Activated T-cell treated with anti-CD3 and anti-CD28 coated beads for 4 hours (primary cell): ENCODE measurements around the gene RIT1.
"Not testable (repeated sequence)": the region's sequence is repeated elsewhere in the genome, so short reads cannot be mapped to it uniquely, and the experiment has no call there.

Experiments
- DNase-seq: peaks from one replicate; pipeline ENCODE4 v3.0.0-alpha.2; 2020

The RIT1 gene

DNA sequence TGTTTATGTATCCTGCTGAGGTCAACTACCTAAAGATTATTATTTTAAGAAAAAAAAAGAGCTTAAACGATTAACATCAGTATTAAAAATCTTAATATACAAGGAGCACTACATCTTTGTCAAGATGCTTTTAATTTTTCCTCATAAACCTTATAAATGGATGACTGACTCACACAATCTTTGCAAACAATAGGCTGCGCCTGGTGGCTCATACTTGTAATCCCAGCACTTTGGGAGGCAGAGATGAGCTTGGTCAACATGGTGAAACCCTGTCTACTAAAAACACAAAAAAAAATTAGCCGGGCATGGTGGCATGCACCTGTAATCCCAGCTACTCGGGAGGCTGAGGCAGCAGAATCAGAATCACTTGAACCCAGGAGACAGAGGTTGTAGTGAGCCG lies 21.3 kb upstream of the RIT1 start:
- DNase-seq: no peak

DNA sequence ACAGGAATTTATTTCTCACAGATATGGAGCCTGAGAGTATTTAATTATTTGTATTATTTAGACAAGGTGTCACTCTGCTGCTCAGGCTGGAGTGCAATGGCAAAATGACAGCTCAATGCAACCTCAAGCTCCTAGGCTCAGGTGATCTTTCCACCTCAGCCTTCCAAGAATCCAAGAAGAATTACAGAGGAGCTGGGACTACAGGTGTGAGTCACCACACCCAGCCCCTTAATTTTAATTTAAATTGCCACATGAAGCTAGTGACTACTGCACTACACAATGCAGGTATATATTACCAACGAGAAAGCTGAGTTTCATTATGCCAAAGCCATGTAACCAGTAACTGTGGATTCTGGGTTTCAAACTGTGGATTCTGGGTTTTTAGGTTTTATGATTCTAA lies 20.9 kb upstream of the RIT1 start:
- DNase-seq: no peak

DNA sequence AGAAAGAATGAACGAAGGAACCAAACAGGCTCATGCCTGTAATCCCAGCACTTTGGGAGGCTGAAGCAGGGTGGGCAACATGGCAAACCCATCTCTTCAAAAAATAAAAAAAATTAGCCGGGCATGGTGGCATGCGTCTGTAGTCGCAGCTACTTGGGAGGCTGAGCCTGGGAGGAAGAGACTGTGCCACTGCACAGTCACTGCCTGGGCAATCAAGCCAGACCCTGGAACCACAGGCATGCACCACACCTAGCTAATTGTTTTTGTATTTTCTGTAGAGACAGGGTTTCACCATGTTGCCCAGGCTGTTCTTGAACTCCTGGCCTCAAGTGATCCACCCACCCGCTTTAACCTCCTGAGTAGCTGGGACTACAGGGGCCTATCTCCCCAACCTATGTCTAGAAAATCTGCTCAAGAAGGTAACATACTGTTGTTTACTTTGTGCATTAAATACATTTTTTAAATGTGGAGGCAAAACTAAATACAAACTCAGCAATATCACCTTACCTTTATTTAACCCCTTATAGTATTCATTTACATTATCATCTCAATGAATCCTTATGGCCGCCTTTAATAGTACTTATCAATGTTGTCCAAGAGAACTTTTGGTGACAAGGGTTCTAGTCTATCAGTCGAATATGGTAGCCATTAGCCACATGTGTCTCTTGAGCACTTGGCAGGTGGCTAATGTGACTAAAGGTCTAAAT lies 20.3 kb upstream of the RIT1 start:
- no peak for DNase-seq

DNA sequence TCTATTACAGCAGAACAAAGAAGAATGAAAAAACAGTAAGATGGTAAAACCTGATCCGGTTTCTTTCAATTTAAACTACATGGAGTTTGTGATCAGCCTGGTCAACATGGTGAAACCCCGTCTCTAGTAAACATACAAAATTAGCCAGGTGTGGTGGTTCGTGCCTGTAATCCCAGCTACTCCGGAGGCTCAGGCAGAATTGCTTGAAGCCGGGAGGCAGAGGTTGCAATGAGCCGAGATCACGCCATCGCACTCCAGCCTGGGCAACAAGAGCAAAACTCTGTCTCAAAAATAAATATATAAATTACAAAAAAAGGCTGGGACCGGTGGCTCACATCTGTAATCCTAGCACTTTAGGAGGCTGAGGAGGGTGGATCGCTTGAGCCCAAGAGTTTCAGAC lies 19.6 kb upstream of the RIT1 start:
- DNase-seq: not testable (repeated sequence)

DNA sequence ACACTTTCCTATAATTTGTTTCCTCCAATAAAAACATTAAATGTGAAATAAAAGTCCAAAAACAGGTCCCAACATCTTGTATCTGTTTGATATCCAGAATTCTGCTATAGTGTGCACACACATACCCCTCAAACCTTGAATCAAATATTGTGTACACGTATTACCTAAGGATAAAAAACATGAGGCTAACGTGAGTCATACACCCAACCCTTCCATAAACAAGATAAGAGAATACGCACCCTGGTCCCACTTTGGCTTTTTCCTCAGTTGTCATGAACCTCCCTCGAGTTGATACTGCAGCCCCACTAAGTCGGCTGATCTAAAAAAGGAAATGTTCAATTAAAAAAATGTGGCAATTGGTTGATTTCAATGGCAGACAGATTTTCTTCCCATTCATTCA lies 17.9 kb upstream of the RIT1 start:
- no peak for DNase-seq

DNA sequence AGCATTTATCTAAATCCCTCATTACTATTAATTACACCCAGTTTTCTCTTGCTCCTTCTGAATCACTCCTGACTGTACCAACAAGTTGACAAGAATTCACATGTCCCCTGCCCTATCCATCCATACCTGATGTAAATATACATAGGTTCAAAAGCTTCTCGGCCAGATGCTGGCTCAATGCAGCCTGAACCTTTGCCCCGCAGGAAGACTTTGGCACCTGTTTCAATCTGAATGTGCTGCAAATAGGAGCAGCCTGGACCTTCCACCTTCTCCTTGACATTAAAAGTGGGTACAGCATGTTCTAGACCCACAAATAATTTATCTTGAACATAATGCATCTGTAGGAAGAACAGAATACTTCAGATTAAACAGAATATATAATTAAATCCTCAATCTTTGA lies 14.4 kb upstream of the RIT1 start:
- no peak for DNase-seq

DNA sequence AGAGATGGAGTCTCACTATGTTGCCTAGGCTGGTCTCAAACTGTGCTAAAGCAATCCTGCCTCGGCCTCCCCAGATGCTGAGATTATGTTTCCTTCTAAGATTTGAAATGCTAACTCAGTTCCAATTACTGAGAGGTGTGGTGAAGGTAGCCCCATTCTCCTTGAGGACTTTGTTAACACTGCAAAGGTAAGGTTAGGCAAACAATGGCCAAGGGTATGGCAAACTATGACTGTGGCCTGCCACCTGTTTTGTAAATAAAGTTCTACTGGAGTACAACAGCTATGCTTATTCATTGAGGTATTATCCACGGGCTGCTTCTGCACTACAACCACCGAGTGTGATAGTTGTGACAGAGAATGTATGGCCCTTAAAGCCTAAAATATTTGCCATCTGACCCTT lies 9.6 kb upstream of the RIT1 start:
- no peak for DNase-seq

DNA sequence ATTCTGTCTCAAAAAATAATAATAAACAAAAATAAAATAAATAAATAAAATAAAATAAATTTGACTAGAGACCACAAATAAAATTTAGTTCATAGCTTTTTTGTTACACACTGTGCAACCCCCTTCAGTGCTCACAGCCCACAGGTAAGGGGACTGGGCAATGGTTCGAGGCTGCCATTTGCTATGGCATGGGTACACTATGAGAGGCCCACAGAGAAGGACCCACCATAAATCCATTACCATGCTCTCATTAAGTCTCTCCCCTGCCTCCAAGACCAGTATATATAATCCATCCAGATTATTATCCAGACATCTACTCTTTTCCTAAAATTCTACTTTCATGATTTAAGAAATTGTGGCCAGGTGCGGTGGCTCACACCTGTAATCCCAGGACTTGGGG lies 8.7 kb upstream of the RIT1 start:
- no peak for DNase-seq

DNA sequence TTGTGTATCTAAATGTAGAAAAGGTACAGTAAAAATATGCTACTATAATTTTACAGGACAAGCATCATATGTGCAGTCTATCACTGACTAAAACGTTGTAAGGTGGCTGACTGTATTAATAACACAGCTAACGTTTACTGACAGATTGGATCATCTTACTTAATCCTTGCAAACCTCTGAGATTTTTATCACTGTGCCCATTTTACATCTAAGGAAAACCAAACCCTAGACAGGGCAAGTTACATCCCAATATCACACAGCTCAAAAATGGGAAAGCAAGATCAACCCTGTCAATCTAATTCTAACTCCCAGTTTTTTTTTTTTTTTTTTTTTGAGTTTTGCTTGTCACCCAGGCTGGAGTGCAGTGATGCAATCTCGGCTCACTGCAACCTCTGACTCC lies 7.5 kb upstream of the RIT1 start:
- DNase-seq: no peak

DNA sequence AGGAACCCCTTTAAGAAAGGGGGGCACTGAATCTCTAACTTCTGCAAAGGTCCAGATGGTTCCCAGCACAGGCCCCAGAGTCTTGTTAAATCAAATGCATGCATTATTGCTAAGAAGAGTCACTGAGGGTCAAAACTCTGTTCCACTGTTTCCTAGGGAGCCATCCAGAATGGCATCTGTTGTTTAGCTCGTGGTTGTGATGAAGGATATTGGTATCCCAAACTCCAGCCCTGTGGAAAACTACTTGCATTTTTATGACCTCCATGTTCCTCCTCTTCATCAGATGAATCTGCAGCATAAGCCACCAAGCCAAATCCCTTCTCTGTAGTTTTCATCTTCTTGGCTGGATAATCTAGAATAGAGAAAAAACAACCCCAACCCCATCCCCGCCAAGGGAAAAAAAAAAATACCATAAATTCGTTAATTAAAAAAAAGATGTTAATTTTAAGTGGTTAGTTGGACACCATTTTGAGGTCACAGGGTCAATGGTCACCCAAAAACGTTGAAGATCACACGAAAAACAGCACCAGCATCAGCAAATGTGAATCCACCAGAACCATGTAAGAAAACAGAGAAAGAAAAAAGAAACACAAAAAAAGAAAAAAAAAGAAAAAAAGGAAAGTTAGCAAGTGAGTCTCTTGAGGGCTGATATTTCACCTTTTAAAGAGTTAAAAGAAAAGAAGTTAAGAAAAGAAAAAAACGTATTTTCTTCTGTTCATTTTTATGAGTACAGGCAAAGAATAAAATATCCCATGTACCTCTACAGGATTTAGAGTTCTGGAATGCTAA lies 3.0 kb upstream of the RIT1 start:
- DNase-seq: no peak

DNA sequence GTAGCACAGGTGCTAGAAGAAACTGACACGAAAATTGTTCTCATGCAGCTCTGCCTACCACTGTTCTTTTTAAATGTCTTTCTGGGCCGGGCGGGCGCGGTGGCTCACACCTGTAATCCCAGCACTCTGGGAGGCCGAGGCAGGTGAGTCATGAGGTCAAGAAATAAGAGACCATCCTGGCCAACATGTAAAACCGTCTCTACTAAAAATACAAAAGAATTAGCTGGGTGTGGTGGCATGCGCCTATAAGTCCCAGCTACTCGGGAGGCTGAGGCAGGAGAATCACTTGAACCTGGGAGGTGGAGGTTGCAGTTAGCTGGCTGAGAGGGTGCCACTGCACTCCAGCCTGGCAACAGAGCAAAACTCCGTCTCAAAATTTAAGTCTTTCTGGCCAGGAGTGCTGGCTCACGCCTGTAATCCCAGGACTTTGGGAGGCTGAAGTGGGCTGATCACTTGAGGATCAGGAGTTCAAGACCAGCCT lies 947 bp upstream of the RIT1 start:
- no peak for DNase-seq

DNA sequence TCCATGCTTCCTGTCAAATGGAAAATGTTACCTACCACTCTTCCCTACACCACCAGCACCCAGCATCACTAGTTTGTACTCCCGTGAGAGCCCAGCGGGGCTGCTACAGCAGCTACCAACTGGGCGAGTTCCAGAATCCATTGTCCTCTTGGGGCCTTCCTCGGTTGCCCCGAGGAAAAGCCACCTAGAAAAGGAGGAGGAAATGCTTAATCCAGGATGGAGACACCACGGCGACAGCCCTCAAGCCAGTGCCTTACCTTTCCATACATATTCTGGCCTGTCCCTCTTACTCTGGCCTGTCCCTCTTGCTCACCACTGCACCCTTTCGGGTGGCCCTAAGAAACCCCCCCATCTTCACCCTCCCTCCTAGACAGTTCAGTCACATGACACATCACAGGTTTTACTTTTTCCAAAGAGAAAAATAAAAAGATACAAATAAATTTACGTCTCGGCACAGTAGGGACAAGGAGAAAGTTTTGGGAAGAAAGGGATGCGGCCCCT lies 478 bp downstream of the RIT1 start:
- DNase-seq: no peak

DNA sequence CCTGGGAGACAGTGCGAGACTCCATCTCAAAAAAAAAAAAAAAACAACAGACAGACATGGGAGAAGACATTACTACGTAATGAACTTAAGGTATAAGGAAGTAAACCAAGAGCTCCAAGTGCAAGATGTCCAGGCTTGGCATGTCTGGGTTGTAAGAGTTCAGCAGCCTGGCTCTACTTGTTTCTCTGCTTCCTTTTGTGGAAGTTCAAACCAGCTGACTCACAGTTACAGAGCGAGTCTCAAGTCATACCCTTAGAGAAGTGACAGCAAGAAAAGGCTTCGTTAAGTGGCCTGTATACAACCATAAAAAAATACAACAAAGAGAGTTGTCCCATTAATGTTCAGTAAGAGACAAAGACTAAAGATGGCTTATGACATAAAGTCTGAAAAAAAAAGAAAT lies 1.3 kb downstream of the RIT1 start:
- DNase-seq: no peak

DNA sequence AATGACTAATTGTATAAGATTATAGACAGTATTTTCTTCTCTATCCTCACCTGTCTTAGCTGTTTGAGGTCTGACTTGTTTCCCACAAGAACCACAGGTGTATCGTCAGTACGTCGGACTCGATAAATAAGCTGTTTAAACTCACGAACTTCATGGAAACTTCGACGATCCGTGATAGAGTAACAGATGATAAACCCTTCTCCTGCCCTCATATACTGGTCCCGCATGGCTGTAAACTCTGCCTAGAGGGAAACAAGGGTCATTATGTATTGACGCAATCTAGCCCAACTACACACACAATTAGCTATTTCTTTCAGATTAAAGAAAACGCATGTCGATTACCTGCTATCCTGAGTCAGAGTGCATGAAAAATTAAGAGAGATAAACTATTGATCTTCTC lies 6.9 kb downstream of the RIT1 start:
- no peak for DNase-seq

DNA sequence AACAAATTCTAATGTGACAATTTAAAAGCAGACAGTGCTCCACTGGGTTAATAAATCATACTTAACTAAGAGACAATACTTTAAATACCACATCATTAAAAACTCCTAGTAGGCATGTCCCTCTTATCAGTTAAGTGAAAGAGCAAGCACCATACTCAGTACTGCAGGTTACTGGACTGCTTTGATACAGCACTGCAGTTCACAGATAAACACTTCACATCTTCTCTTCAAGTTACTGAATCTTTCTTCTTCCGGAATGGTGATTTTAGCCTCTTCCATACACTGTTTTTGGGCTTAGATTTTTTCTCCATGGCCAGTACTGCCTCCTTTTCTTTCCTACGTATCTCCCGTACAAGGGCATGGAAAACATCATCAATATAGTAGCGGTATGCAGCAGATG lies 11.0 kb downstream of the RIT1 start:
- no peak for DNase-seq

DNA sequence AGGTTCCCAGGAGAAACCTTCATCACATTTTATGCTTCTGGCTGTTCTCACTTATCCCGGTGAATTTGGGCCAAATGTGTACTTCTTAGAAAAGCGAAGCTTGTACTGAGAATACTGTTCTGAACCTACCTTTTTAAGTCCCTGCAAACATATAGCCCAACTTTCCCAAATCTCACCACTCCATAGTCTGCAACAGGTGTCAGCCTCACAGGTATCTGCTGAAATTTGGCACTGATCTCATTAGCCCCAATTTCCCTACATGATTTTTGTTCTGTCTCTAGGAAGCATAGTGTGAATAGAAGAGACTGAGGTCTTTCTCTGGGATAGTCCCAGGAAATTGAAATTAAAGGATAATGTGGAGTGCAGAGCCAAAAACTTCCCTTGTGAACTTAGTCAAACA lies 11.5 kb downstream of the RIT1 start:
- no peak for DNase-seq

DNA sequence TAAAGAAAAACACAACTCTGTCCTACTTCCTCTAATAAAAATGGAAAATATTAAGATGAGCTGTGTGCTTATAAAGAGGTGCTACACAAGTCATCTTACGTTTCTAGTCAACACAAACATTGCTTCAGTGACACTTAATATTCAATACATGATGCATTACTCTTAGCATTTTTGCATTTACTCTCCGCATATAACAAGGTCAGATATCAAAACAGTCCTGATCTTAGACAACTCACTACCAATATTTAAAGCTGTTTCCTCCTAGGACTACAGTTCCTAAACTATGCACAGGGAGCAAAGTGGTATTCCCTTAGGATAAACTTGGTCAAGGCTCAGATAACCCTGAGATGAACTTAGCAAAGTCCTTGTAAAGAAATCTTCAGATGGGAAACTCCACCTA lies 12.3 kb downstream of the RIT1 start:
- no peak for DNase-seq

DNA sequence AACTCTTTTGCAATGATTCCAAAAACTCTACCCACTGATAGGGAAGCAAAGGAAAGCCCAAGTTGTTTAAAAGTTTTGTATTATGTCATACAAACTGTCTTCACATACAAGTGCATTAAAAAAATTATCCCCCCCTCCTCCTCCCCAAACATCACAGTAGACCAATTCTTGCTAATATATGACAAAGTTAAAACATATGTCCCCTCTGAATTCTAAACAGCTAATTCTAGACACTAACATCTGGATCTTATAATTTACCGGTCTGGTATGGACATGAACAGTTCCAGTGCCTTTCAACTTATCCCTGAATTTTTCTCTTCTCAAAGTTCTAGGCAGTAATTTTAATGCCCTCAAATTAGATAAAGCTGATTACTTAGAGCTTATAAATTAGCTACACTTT lies 13.4 kb downstream of the RIT1 start:
- no peak for DNase-seq

DNA sequence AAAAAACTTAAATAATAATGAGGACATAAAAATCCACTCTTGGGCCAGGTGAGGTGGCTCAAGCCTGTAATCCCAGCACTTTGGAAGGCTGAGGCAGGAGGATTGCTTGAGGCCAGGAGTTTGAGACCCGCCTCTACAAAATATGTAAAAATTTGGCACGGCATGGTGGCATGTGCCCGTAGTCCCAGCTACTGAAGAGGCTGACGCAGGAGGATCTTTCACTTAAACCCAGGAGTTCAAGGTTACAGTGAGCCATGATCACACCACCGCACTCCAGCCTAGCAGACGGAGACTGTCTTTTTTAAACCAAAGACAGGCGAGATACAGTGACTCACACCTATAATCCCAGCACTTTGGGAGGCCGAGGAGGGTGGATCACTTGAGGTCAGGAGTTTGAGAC lies 14.7 kb downstream of the RIT1 start:
- DNase-seq: not testable (repeated sequence)

DNA sequence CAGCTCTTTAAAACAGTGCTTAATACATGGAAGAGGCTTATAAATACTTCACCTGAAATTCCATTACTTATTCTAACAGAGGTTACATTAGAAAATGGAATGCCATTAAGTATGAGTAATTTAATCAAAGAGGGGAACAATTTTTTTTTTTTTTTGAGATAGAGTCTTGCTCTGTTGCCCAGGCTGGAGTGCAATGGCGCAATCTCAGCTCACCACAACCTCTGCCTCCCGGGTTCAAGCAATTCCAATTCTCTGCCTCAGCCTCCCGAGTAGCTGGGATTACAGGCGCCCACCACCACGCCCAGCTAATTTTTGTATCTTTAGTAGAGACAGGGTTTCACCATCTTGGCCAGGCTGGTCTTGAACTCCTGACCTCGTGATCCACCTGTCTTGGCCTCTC lies 15.5 kb downstream of the RIT1 start:
- not testable (repeated sequence) for DNase-seq

DNA sequence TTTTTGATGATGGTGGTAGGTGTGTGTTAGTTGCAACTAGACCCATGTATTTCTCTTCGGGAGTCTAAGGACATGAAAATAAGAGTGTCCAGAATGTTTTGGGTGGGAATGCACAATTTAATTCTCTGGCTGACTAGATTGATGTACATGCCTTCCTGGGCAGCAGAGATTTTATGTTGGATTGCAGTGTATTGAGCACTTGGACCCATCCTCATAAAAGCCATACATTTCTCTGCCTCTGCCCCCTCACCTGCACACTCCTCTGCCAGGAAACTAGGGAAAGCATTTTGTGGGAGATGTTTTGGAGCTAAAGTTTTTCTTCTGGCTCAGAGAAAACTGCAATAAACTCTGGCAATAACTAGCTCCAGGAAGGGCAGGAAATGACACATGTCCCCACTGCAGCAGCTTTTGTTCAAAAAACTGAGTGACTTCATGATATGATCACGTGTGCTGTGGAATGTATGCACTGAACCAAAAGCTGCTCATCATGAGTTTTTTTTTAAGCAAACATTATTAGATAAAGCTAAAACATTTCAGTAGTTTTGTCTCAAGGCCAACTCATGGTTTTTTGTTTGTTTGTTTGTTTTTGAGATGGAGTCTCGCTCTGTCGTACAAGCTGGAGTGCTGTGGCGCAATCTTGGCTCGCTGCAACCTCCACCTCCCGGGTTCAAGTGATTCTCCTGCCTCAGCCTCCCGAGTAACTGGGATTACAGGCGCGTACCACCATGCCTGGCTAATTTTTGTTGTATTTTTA lies 17.6 kb downstream of the RIT1 start:
- no peak for DNase-seq

DNA sequence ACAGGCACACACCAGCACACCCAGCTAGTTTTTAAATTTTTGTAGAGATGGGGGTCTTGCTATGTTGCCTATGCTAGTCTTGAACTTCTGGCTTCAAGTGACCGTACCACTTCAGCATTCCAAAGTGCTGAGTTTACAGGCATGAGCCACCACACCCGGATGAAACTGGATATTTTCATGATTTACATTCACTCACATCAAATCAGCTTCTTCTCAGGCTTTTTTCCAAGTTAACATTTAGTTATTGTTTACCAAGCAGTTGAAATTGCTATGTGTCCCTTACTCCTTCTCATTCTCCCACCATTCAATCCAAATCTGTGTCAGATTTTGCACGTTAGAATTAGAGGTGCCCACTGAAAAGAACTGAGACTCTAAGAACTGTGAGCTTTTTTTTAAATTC lies 18.4 kb downstream of the RIT1 start:
- no peak for DNase-seq

DNA sequence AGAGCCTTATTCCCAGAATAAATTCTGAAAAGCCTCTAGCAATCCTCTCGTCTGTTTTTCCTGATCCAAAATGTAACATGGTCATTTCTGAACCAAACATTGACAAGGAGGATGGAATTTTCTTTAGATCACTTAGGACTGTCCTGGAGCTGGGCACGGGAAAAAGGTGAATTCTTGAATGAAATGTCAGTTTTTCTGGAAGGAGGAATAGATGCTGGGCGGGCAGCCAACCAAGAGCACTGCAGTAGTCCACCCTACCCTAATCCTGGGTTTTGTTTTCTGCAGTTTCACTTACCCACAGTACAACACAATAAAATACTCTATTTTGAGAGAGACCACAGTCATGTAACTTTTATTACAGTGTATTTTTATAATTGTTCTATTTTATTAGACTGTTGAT lies 20.9 kb downstream of the RIT1 start:
- DNase-seq: no peak

DNA sequence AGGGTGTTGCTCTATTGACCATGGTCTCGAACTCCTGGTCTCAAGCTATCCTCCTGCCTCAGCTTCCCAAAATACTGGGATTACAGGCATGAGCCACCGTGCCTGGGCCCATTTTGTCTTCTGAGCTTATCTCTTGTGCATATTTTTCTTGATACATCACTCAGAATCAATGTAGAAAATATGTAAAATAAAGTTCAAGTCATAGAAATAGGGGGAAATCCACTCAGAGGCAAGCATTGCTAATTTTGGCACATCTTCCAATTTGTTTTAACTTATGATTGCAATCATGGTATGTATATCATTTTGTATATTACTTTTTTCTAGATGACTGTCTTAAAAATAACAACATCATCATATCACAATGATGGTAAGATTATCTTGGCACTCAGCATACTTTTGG lies 21.6 kb downstream of the RIT1 start:
- no peak for DNase-seq
